Liver (tissue), 9 donors: Measurements from ENCODE around the gene PDXK. TPM values are rescaled to one million over a fixed set of nuclear protein-coding genes. Genes with fewer than 3 reads are reported as not detected.

Source experiments
- DNase-seq: peaks from one replicate; pipeline ENCODE4 v3.0.0-alpha.2; 2017; ENCODE audit warnings: low spot score
- H3K27ac ChIP-seq, 2 donors: one replicate each; pipeline ENCODE4 v1.7.0; 2013; ENCODE audit warnings: inconsistent platforms in 2 of 2, low read length in 2 of 2, control low read depth in 1 of 2, low read depth in 1 of 2, mild to moderate bottlenecking in 1 of 2
- H3K27me3 ChIP-seq, 4 donors: one replicate each; pipeline versions ENCODE4 v1.6.1 to v1.7.0; 2013; ENCODE audit warnings: low read length in 3 of 4, inconsistent platforms in 1 of 4, mild to moderate bottlenecking in 1 of 4, moderate library complexity in 1 of 4; ENCODE audit not compliant: control insufficient read depth in 4 of 4, insufficient read depth in 4 of 4
- H3K36me3 ChIP-seq, 4 donors: one replicate each; pipeline versions ENCODE4 v1.6.1 to v1.7.0; 2013; ENCODE audit warnings: low read length in 3 of 4, mild to moderate bottlenecking in 3 of 4, low read depth in 1 of 4, moderate library complexity in 1 of 4; ENCODE audit not compliant: control insufficient read depth in 4 of 4, insufficient read depth in 3 of 4
- H3K4me1 ChIP-seq, 4 donors: one replicate each; pipeline versions ENCODE4 v1.6.1 to v1.7.0; 2013; ENCODE audit warnings: low read length in 3 of 4, mild to moderate bottlenecking in 3 of 4, moderate library complexity in 1 of 4; ENCODE audit not compliant: control insufficient read depth in 4 of 4, insufficient read depth in 4 of 4
- H3K4me3 ChIP-seq, 3 donors: one replicate each; pipeline versions ENCODE4 v1.6.1 to v1.7.0; 2013; ENCODE audit warnings: low read length in 3 of 3, control low read depth in 1 of 3, low read depth in 1 of 3, mild to moderate bottlenecking in 1 of 3
- H3K9ac ChIP-seq, 2 donors: one replicate each; pipeline ENCODE4 v1.7.0; 2013; ENCODE audit warnings: low read length in 2 of 2, mild to moderate bottlenecking in 2 of 2, moderate library complexity in 2 of 2, control low read depth in 1 of 2, low read depth in 1 of 2
- H3K9me3 ChIP-seq, 4 donors: one replicate each; pipeline versions ENCODE4 v1.6.1 to v1.7.0; 2013; ENCODE audit warnings: low read length in 3 of 4; ENCODE audit not compliant: control insufficient read depth in 4 of 4
- FOXA1 ChIP-seq: IDR thresholded peaks from 2 replicates; pipeline ENCODE4 v1.6.1; 2016; ENCODE audit warnings: antibody characterized with exemption
- FOXA2 ChIP-seq: IDR thresholded peaks from 2 replicates; pipeline ENCODE4 v1.6.1; 2016; ENCODE audit warnings: antibody characterized with exemption
- GABPA ChIP-seq, 2 donors: IDR thresholded peaks in 1 of 2; conservative IDR thresholded peaks in 1 of 2; 2 replicates each; pipeline ENCODE4 v1.6.1; 2016; ENCODE audit warnings: antibody characterized with exemption in 2 of 2, mild to moderate bottlenecking in 1 of 2, moderate library complexity in 1 of 2
- HNF4A ChIP-seq, 2 donors: conservative IDR thresholded peaks; 2 replicates each; pipeline ENCODE4 v1.6.1; 2016; ENCODE audit warnings: antibody characterized with exemption in 2 of 2, mild to moderate bottlenecking in 2 of 2
- HNF4G ChIP-seq: IDR thresholded peaks from 2 replicates; pipeline ENCODE4 v1.6.1; 2016; ENCODE audit warnings: antibody characterized with exemption
- JUND ChIP-seq, 2 donors: IDR thresholded peaks; 2 replicates each; pipeline ENCODE4 v1.6.1; 2016; ENCODE audit warnings: antibody characterized with exemption in 2 of 2
- NR2F2 ChIP-seq: IDR thresholded peaks from 2 replicates; pipeline ENCODE4 v1.6.1; 2016; ENCODE audit warnings: antibody characterized with exemption
- RAD21 ChIP-seq, 2 donors: IDR thresholded peaks; 2 replicates each; pipeline ENCODE4 v1.6.1; 2016; ENCODE audit warnings: antibody characterized with exemption in 2 of 2, mild to moderate bottlenecking in 2 of 2
- RXRA ChIP-seq, 2 donors: IDR thresholded peaks; 2 replicates each; pipeline ENCODE4 v1.6.1; 2017 to 2018; ENCODE audit warnings: antibody characterized with exemption in 2 of 2, mild to moderate bottlenecking in 1 of 2
- SP1 ChIP-seq: IDR thresholded peaks from 2 replicates; pipeline ENCODE4 v1.6.1; 2018; ENCODE audit warnings: antibody characterized with exemption, mild to moderate bottlenecking
- TAF1 ChIP-seq: conservative IDR thresholded peaks from 2 replicates; pipeline ENCODE4 v1.6.1; 2016; ENCODE audit warnings: antibody characterized with exemption, mild to moderate bottlenecking
- YY1 ChIP-seq: IDR thresholded peaks from 2 replicates; pipeline ENCODE4 v1.6.1; 2016; ENCODE audit warnings: antibody characterized with exemption, mild to moderate bottlenecking
- WGBS: extraction: QIAGEN DNeasy Blood & Tissue Kit; methylation state at CpG from one replicate; pipeline ENCODE4 v1.1.7; 2013; 5-methylcytosine and 5-hydroxymethylcytosine counted together
- polyA plus RNA-seq, 2 donors: library from polyadenylated mRNA; stranded (reverse) in 1 of 2; unstranded in 1 of 2; fragments of 200-250 nt in 1 of 2; fragments of >200 nt in 1 of 2; fragmentation: Nextera tagmentation in 1 of 2; extraction: Ambion mirVana in 1 of 2; gene quantifications; one replicate each; pipeline versions ENCODE4 v1.2.1 to v1.2.3, GENCODE V29; 2013 to 2015
- total RNA-seq, 2 donors: library from RNA; depleted of rRNA; stranded (reverse); fragments of >200 nt; gene quantifications; one replicate each; pipeline ENCODE4 v1.2.3, GENCODE V29; 2014
- TF ChIP-seq, protein P1 (sequence below): IDR thresholded peaks from 2 replicates; pipeline ENCODE4 v1.6.1; 2016; ENCODE audit warnings: antibody characterized with exemption, mild to moderate bottlenecking
- TF ChIP-seq, protein P2 (sequence below): fragments of 150-350 bp; IDR thresholded peaks from 2 replicates; pipeline ENCODE4 v1.5.1; 2017; ENCODE audit warnings: improper control_type of control experiment, low read depth, low read length; ENCODE audit not compliant: missing input control
- TF ChIP-seq, protein P3 (sequence below): IDR thresholded peaks from 2 replicates; pipeline ENCODE4 v1.6.1; 2016; ENCODE audit warnings: antibody characterized with exemption
- TF ChIP-seq, protein P4 (sequence below): IDR thresholded peaks from 2 replicates; pipeline ENCODE4 v1.6.1; 2016; ENCODE audit warnings: antibody characterized with exemption
- TF ChIP-seq, protein P5 (sequence below): IDR thresholded peaks from 2 replicates; pipeline ENCODE4 v1.6.1; 2016; ENCODE audit warnings: antibody characterized with exemption
- donor health status: healthy.
- donor health status: healthy.
- donor health status: healthy.
- donor health status: healthy.
- donor health status: healthy.

Gene PDXK
- total and polyA plus RNA-seq, 4 donors: 20.5 to 104 (median 34.9) TPM

DNA sequence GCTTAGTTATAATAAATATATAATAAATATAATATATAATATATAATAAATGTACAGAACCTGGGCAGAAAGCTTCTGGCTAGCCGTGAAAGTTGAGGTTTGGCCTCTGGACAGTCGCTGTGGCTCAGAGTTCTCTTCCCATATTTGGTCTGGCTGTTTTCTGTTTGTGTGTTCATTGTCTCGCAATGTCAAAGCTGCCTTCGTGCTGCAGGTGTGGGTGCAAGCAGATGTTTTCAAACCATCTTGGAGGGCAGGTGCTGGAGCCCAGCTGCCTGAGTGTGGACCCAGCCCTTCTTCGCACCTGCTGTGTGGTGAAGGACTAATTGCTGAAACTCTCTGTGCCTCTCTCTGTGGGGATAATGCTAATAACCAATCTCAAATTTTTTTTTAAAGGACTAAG, 60.7 kb downstream of the PDXK start:
- TF ChIP-seq HNF4G (no peak), RXRA (IDR thresholded peaks at IDR 0.05) (no peak), RAD21 (IDR thresholded peaks at IDR 0.05) (no peak), JUND (IDR thresholded peaks at IDR 0.05) (no peak), FOXA2 (no peak), HNF4A (conservative IDR thresholded peaks at IDR 0.05) (no peak), YY1 (no peak), NR2F2 (no peak), SP1 (no peak), TAF1 (no peak)
- TF ChIP-seq, protein P1, sequence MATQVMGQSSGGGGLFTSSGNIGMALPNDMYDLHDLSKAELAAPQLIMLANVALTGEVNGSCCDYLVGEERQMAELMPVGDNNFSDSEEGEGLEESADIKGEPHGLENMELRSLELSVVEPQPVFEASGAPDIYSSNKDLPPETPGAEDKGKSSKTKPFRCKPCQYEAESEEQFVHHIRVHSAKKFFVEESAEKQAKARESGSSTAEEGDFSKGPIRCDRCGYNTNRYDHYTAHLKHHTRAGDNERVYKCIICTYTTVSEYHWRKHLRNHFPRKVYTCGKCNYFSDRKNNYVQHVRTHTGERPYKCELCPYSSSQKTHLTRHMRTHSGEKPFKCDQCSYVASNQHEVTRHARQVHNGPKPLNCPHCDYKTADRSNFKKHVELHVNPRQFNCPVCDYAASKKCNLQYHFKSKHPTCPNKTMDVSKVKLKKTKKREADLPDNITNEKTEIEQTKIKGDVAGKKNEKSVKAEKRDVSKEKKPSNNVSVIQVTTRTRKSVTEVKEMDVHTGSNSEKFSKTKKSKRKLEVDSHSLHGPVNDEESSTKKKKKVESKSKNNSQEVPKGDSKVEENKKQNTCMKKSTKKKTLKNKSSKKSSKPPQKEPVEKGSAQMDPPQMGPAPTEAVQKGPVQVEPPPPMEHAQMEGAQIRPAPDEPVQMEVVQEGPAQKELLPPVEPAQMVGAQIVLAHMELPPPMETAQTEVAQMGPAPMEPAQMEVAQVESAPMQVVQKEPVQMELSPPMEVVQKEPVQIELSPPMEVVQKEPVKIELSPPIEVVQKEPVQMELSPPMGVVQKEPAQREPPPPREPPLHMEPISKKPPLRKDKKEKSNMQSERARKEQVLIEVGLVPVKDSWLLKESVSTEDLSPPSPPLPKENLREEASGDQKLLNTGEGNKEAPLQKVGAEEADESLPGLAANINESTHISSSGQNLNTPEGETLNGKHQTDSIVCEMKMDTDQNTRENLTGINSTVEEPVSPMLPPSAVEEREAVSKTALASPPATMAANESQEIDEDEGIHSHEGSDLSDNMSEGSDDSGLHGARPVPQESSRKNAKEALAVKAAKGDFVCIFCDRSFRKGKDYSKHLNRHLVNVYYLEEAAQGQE: no peak
- TF ChIP-seq, protein P2, sequence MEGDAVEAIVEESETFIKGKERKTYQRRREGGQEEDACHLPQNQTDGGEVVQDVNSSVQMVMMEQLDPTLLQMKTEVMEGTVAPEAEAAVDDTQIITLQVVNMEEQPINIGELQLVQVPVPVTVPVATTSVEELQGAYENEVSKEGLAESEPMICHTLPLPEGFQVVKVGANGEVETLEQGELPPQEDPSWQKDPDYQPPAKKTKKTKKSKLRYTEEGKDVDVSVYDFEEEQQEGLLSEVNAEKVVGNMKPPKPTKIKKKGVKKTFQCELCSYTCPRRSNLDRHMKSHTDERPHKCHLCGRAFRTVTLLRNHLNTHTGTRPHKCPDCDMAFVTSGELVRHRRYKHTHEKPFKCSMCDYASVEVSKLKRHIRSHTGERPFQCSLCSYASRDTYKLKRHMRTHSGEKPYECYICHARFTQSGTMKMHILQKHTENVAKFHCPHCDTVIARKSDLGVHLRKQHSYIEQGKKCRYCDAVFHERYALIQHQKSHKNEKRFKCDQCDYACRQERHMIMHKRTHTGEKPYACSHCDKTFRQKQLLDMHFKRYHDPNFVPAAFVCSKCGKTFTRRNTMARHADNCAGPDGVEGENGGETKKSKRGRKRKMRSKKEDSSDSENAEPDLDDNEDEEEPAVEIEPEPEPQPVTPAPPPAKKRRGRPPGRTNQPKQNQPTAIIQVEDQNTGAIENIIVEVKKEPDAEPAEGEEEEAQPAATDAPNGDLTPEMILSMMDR: no peak
- TF ChIP-seq, protein P3, sequence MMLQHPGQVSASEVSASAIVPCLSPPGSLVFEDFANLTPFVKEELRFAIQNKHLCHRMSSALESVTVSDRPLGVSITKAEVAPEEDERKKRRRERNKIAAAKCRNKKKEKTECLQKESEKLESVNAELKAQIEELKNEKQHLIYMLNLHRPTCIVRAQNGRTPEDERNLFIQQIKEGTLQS: no peak
- TF ChIP-seq, protein P4, sequence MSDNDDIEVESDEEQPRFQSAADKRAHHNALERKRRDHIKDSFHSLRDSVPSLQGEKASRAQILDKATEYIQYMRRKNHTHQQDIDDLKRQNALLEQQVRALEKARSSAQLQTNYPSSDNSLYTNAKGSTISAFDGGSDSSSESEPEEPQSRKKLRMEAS: no peak
- TF ChIP-seq, protein P5, sequence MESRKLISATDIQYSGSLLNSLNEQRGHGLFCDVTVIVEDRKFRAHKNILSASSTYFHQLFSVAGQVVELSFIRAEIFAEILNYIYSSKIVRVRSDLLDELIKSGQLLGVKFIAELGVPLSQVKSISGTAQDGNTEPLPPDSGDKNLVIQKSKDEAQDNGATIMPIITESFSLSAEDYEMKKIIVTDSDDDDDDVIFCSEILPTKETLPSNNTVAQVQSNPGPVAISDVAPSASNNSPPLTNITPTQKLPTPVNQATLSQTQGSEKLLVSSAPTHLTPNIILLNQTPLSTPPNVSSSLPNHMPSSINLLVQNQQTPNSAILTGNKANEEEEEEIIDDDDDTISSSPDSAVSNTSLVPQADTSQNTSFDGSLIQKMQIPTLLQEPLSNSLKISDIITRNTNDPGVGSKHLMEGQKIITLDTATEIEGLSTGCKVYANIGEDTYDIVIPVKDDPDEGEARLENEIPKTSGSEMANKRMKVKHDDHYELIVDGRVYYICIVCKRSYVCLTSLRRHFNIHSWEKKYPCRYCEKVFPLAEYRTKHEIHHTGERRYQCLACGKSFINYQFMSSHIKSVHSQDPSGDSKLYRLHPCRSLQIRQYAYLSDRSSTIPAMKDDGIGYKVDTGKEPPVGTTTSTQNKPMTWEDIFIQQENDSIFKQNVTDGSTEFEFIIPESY: no peak
- H3K9me3 ChIP-seq: no peaks in the 10 kb centered on the region
- H3K9ac ChIP-seq: no peak overlapping the region
- no peaks in the 10 kb centered on the region for H3K27me3 ChIP-seq
- H3K4me3 ChIP-seq: no peak overlapping the region
- peaks cover 14 to 25% (median 21%) of the 10 kb centered on the region in 4 donors for H3K4me1 ChIP-seq
- DNase-seq: no peak
- H3K36me3 ChIP-seq: no peaks in the 10 kb centered on the region
- WGBS: 72% methylated on average over 5 of the region's 5 CpGs
- H3K27ac ChIP-seq: no peak overlapping the region

DNA sequence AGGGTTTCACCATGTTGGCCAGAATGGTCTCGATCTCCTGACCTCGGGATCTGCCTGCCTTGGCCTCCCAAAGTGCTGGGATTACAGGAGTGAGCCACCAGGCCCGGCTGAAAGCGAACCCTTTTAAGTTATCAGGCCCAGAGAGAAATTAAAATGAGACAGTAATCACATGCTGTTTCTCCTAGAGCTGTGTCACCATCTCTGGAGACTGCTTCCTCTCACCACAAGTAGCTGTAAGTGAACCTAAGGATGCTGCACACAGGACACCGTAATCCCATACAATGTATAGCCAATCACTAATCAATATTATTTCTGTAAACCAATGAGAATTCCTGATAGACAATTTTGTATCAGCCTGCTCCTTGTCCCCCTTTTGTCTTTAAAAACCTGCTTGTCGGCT, 62.9 kb downstream of the PDXK start:
- H3K27me3 ChIP-seq: no peaks in the 10 kb centered on the region
- 84% methylated on average over 6 of the region's 6 CpGs for WGBS
- no peaks in the 10 kb centered on the region for H3K36me3 ChIP-seq
- H3K27ac ChIP-seq: peak overlapping the region in 1 of 2 donors; percentile 89
- TF ChIP-seq, protein P4: no peak
- no peak for TF ChIP-seq HNF4A (conservative IDR thresholded peaks at IDR 0.05)
- TF ChIP-seq, protein P3: no peak
- TF ChIP-seq, protein P1: no peak
- TF ChIP-seq YY1: no peak
- no peak for TF ChIP-seq NR2F2
- TF ChIP-seq FOXA1: no peak
- no peak for TF ChIP-seq RAD21 (IDR thresholded peaks at IDR 0.05)
- no peak for TF ChIP-seq SP1
- no peak for TF ChIP-seq FOXA2
- no peak for TF ChIP-seq GABPA (IDR thresholded peaks at IDR 0.05 in 1 of 2, conservative IDR thresholded peaks at IDR 0.05 in 1 of 2)
- no peak for TF ChIP-seq JUND (IDR thresholded peaks at IDR 0.05)
- H3K4me3 ChIP-seq: no peak overlapping the region
- H3K9ac ChIP-seq: no peak overlapping the region
- peaks cover 9 to 15% (median 12%) of the 10 kb centered on the region in 4 donors for H3K4me1 ChIP-seq
- no peak for DNase-seq
- no peaks in the 10 kb centered on the region for H3K9me3 ChIP-seq
